K562 (cell line): ENCODE results near the gene IL9. TPM values are rescaled to one million over a fixed set of nuclear protein-coding genes. Genes with fewer than 3 reads are reported as not detected.

Experiments
- ATAC-seq: fragments of 200-7000 bp; cut with Tn5 transposase; 3 replicates; pipeline ENCODE4 v1.9.1; 2020; ENCODE audit warnings: moderate library complexity
- BruUV-seq: library from RNA; stranded (reverse); fragments of 400-500 nt; replicated peaks from 2 replicates; lab custom pipeline; 2021; lab: Mats Ljungman, UMichigan
- CTCF ChIA-PET: fragments of 300-600 bp; formaldehyde crosslinking; extraction: SDS; loops from one replicate; lab custom pipeline; 2021; ENCODE audit warnings: low intra/inter-chr PET ratio; lab: Yijun Ruan, JAX
- POLR2A ChIA-PET: fragments of 300-600, 350-650 bp; sonication (Branson Sonifier 250); formaldehyde crosslinking; extraction: SDS; loops from one replicate; lab custom pipeline; 2021; ENCODE audit warnings: antibody characterized with exemption, inconsistent platforms; lab: Yijun Ruan, JAX
- DNase-seq, 4 experiments: peaks; one replicate each; pipeline versions ENCODE4 v3.0.0 to v3.0.0-alpha.2; 2011 to 2018; ENCODE audit warnings: low spot score in 3 of 4, mixed read lengths in 3 of 4; ENCODE audit errors: extremely low read depth in 1 of 4
- FAIRE-seq: peaks from 2 replicates; lab custom pipeline; 2011; peaks lifted over from hg19 to GRCh38; lab: Jason Lieb, UNC
- H2AFZ ChIP-seq: 2 replicates; pipeline ENCODE4 v1.6.0; 2011; ENCODE audit warnings: low read depth, low read length, control low read depth, inconsistent platforms
- H3K27ac ChIP-seq: fragments of 200-600 bp; 3 replicates; pipeline ENCODE4 v1.8.0; 2011; ENCODE audit warnings: low read depth, mild to moderate bottlenecking, control low read depth, inconsistent platforms, low read length, moderate library complexity, mixed read lengths; ENCODE audit errors: extremely low read depth
- H3K27me3 ChIP-seq, 2 experiments: fragments of 300-600 bp in 1 of 2; 2 replicates in 1 of 2; 3 replicates in 1 of 2; pipeline versions ENCODE4 v1.6.0 to v1.8.0; 2011; ENCODE audit warnings: inconsistent platforms in 2 of 2, low read length in 2 of 2, mild to moderate bottlenecking in 1 of 2, mixed read lengths in 1 of 2, moderate library complexity in 1 of 2; ENCODE audit not compliant: control insufficient read depth in 2 of 2, insufficient read depth in 2 of 2
- H3K36me3 ChIP-seq: fragments of 300-600 bp; 3 replicates; pipeline ENCODE4 v1.8.0; 2011; ENCODE audit warnings: mild to moderate bottlenecking, low read length, inconsistent platforms; ENCODE audit not compliant: control insufficient read depth, insufficient read depth
- H3K4me1 ChIP-seq, 2 experiments: fragments of 200-600 bp in 1 of 2; replicated peaks in 1 of 2; 2 replicates in 1 of 2; 3 replicates in 1 of 2; pipeline versions ENCODE4 v1.5.1 to v1.8.0; 2011; ENCODE audit warnings: inconsistent platforms in 2 of 2, low read length in 2 of 2, mild to moderate bottlenecking in 1 of 2, mixed read lengths in 1 of 2, moderate library complexity in 1 of 2; ENCODE audit not compliant: control insufficient read depth in 2 of 2, insufficient read depth in 2 of 2
- H3K4me2 ChIP-seq: 2 replicates; pipeline ENCODE4 v1.6.1; 2011; ENCODE audit warnings: low read length, control low read depth, inconsistent platforms, mixed read lengths; ENCODE audit not compliant: insufficient read depth
- H3K4me3 ChIP-seq: fragments of 200-600 bp; sonication (generic), shearing (Covaris generic); 2 replicates; pipeline ENCODE4 v1.5.1; 2016; ENCODE audit warnings: control low read depth, inconsistent platforms
- H3K79me2 ChIP-seq: fragments of 200-600 bp; 3 replicates; pipeline ENCODE4 v1.8.0; 2011; ENCODE audit warnings: low read length, inconsistent platforms; ENCODE audit not compliant: control insufficient read depth, insufficient read depth
- H3K9ac ChIP-seq, 2 experiments: 2 replicates each; pipeline versions ENCODE4 v1.6.0 to v1.6.1; 2011; ENCODE audit warnings: low read depth in 2 of 2, low read length in 2 of 2, control low read depth in 1 of 2, inconsistent platforms in 1 of 2, mild to moderate bottlenecking in 1 of 2, mixed read lengths in 1 of 2; ENCODE audit not compliant: insufficient read depth in 1 of 2
- H3K9me1 ChIP-seq: one replicate; pipeline ENCODE4 v1.6.0; 2011; ENCODE audit warnings: inconsistent platforms, mild to moderate bottlenecking, low read length, moderate library complexity; ENCODE audit not compliant: control insufficient read depth, insufficient read depth
- H3K9me3 ChIP-seq: replicated peaks from 2 replicates; pipeline ENCODE4 v1.5.1; 2011; ENCODE audit warnings: low read depth, low read length, inconsistent platforms; ENCODE audit not compliant: control insufficient read depth, insufficient read depth
- H4K20me1 ChIP-seq: replicated peaks from 2 replicates; pipeline ENCODE4 v1.6.1; 2011; ENCODE audit warnings: low read length, inconsistent platforms, mixed read lengths; ENCODE audit not compliant: control insufficient read depth, insufficient read depth
- BHLHE40 ChIP-seq: IDR thresholded peaks from 2 replicates; pipeline ENCODE4 v1.6.1; 2011; ENCODE audit warnings: low read length, improper control_type of control experiment
- CBFB ChIP-seq: sonication (generic); formaldehyde crosslinking; IDR thresholded peaks from 2 replicates; pipeline ENCODE4 v1.4.0; 2020; ENCODE audit warnings: mild to moderate bottlenecking, missing genetic modification reagents
- GABPA ChIP-seq: fragments of 200-800 bp; sonication (Bioruptor generic); conservative IDR thresholded peaks from 2 replicates; pipeline ENCODE4 v1.6.1; 2016; ENCODE audit warnings: low read depth, missing genetic modification characterization, missing compliant biosample characterization
- RAD21 ChIP-seq, 2 experiments: fragments of 250-450 bp in 1 of 2; fragments of 450-650 bp in 1 of 2; sonication (Bioruptor Pico) in 1 of 2; formaldehyde crosslinking in 1 of 2; IDR thresholded peaks in 1 of 2; conservative IDR thresholded peaks in 1 of 2; 2 replicates each; pipeline versions ENCODE4 v1.4.0 to v1.8.0; 2020 to 2022; ENCODE audit warnings: mild to moderate bottlenecking in 2 of 2, moderate library complexity in 1 of 2
- RNF219 ChIP-seq: fragments of 250-450 bp; sonication (Bioruptor Pico); IDR thresholded peaks from 2 replicates; pipeline ENCODE4 v1.5.0; 2022; ENCODE audit warnings: mild to moderate bottlenecking
- WGBS: fragments of 100-300 bp; shearing (Covaris generic); methylation state at CpG from one replicate; pipeline ENCODE4 v1.1.6; 2016; ENCODE audit warnings: low coverage, mixed read lengths; ENCODE audit not compliant: insufficient coverage; ENCODE audit errors: missing lambda C conversion rate; 5-methylcytosine and 5-hydroxymethylcytosine counted together
- in situ Hi-C: fragments of 300-500 bp; cut with MboI; formaldehyde crosslinking; loops from 4 replicates; pipeline ENCODE4 v1.15.0; 2018; ENCODE audit warnings: inconsistent platforms, mixed read lengths
- intact Hi-C: fragments of 100-400 bp; cut with micrococcal nuclease; formaldehyde crosslinking; loops from 2 replicates; pipeline ENCODE4 v1.14.2; 2022
- polyA plus RNA-seq, 8 experiments: library from polyadenylated mRNA; depleted of rRNA in 4 of 8; stranded (reverse) in 5 of 8; unstranded in 3 of 8; fragments of >200 nt; fragmentation: Nextera tagmentation in 2 of 8; fragmentation: Illumina TruSeq in 1 of 8; extraction: Ambion mirVana in 2 of 8; extraction: Trizol in 1 of 8; gene quantifications; 2 replicates each; pipeline versions ENCODE4 v1.2.1 to v1.2.3, GENCODE V29; 2011 to 2014; ENCODE audit warnings: inconsistent platforms in 1 of 8, missing spikeins in 1 of 8
- total RNA-seq, 7 experiments: library from RNA; depleted of rRNA in 6 of 7; stranded (reverse); fragments of >200 nt in 6 of 7; fragmentation: Illumina TruSeq in 2 of 7; extraction: Trizol in 2 of 7; gene quantifications; 2 replicates each; pipeline versions ENCODE4 v1.2.1 to v1.2.3, GENCODE V29; 2011 to 2021; ENCODE audit warnings: low replicate concordance in 1 of 7

IL9 gene
- total and polyA plus RNA-seq, 9 of the 15 experiments (the other 6 are each of a cell fraction or from before 2014, with no cell fraction given): not detected

- no peaks in the 10 kb centered on the region for H3K9me3 ChIP-seq
- no peak overlapping the region for H3K4me3 ChIP-seq
- H2AFZ ChIP-seq: no peak overlapping the region
- ATAC-seq: no peak
- no peaks in the 10 kb centered on the region for H3K4me1 ChIP-seq
- H3K36me3 ChIP-seq: no peaks in the 10 kb centered on the region
- no TSS peak for BruUV-seq
- TF ChIP-seq RAD21 (CRISPR knock-in tag; conservative IDR thresholded peaks at IDR 0.05 in 1 of 2, IDR thresholded peaks at IDR 0.05 in 1 of 2) (no peak), RNF219 (CRISPR knock-in tag) (no peak), CBFB (CRISPR knock-in tag) (no peak), GABPA (tag) (no peak), BHLHE40 (no peak)
- ChIA-PET CTCF (no interaction called here), POLR2A (no interaction called here)
- no peak overlapping the region for H3K27ac ChIP-seq
- peaks cover 0 to 35% of the 10 kb centered on the region in 2 experiments; a peak in 4 of 5 replicates for H3K27me3 ChIP-seq
- no peaks in the 10 kb centered on the region for H3K79me2 ChIP-seq
- H4K20me1 ChIP-seq: peaks cover 9% of the 10 kb centered on the region; the same call in 1 of the 2 replicates
- H3K9ac ChIP-seq: no peak overlapping the region
- 0% methylated on average over 3 of the region's 3 CpGs for WGBS
- intact Hi-C loops: loop anchor here (5.0 kb wide), 1 partner anchor 57 kb away; no protein-coding TSS in a partner anchor
- no peak for DNase-seq
- H3K9me1 ChIP-seq: no peaks in the 10 kb centered on the region
- H3K4me2 ChIP-seq: no peak overlapping the region
- FAIRE-seq: no peak
- in situ Hi-C loops: loop anchor here (5.0 kb wide), 2 partner anchors 177 to 327 kb away; no protein-coding TSS in a partner anchor
These were observed 10.6 kb downstream of the IL9 start for GRCh38 chr5:135885031-135885430.
